ENCODE measurements around the gene ARHGAP10. TPM values are rescaled to one million over a fixed set of nuclear protein-coding genes. Genes with fewer than 3 reads are reported as not detected.

Gene ARHGAP10
- total and polyA plus RNA-seq, 10 of the 15 experiments (the other 5 are each of a cell fraction or from before 2014, with no cell fraction given), result 1.3 to 25.8 (median 17.2) TPM

- ChIA-PET RAD21 (ENCODE audit: unreplicated experiment) (no interaction called here), SMC1A (ENCODE audit: uncharacterized antibody, unreplicated experiment) (interaction anchor here (1.6 to 2.2 kb wide), 2 partner anchors 8 to 9 kb away, joined by 4 to 5 read pairs; no protein-coding TSS in a partner anchor), CTCF (interaction anchor here (0.9 to 1.4 kb wide), 2 partner anchors 9 to 152 kb away, joined by 3 read pairs; no protein-coding TSS in a partner anchor), POLR2A (no interaction called here)
- in situ Hi-C loops (cut with MboI), result no loop called here
- no peaks in the 10 kb centered on the region for H3K27me3 ChIP-seq (replicated peaks in 1 of 2; ENCODE audit: control insufficient read depth in 2 of 2, insufficient read depth in 2 of 2, low read length in 1 of 2)
- no peak overlapping the region for H3K4me2 ChIP-seq (ENCODE audit: control insufficient read depth, insufficient read depth)
- no TSS peak for BruUV-seq (replicated peaks)
- H3K27ac ChIP-seq (ENCODE audit: control insufficient read depth, insufficient read depth), result no peak overlapping the region
- H2AFZ ChIP-seq (ENCODE audit: control insufficient read depth, low read depth, low read length), result no peak overlapping the region
- H3K9ac ChIP-seq (ENCODE audit: control insufficient read depth, insufficient read depth, low read length), result no peak overlapping the region
- H3K36me3 ChIP-seq (ENCODE audit: control insufficient read depth in 2 of 2, insufficient read depth in 2 of 2, low read length in 1 of 2), result peaks cover 4 to 9% of the 10 kb centered on the region in 2 experiments; a peak in 3 of 4 replicates
- no peaks in the 10 kb centered on the region for H3K4me1 ChIP-seq (ENCODE audit: control insufficient read depth, insufficient read depth, low read length)
- no peak overlapping the region for H3K4me3 ChIP-seq
- no peaks in the 10 kb centered on the region for H4K20me1 ChIP-seq (ENCODE audit: control insufficient read depth, insufficient read depth)
- H3K79me2 ChIP-seq (ENCODE audit: control insufficient read depth, insufficient read depth, low read length), result no peaks in the 10 kb centered on the region
- intact Hi-C loops (cut with micrococcal nuclease; ENCODE audit: unreplicated experiment), result no loop called here
- DNase-seq (ENCODE audit: low read depth, low spot score), result no peak
- ATAC-seq, result no peak
- WGBS (ENCODE audit: insufficient coverage, insufficient replicate concordance, low lambda C conversion rate, missing lambda C conversion rate), result 100% methylated on average over 1 of the region's 1 CpG
- no peak for FAIRE-seq
- peaks cover 7% of the 10 kb centered on the region; the same call in 1 of the 3 replicates for H3K9me3 ChIP-seq (replicated peaks; ENCODE audit: control insufficient read depth, insufficient read depth, low read length)
- TF ChIP-seq ELK1 (IDR thresholded peaks at IDR 0.05; ENCODE audit: low read depth, low read length), result no peak
- TF ChIP-seq ATF3 (IDR thresholded peaks at IDR 0.05; ENCODE audit: borderline replicate concordance, extremely low read depth, low read depth, low read length), result no peak
- TF ChIP-seq HDAC6 (IDR thresholded peaks at IDR 0.05; ENCODE audit: unreplicated experiment), result no peak
- no peak for TF ChIP-seq EZH2 (IDR thresholded peaks at IDR 0.05; ENCODE audit: borderline replicate concordance, control insufficient read depth, low read depth, low read length)
- no peak for TF ChIP-seq MXI1 (IDR thresholded peaks at IDR 0.05; ENCODE audit: low read depth, low read length)
- no peak for TF ChIP-seq CUX1 (IDR thresholded peaks at IDR 0.05; ENCODE audit: insufficient replicate concordance, low read depth, low read length)
- no peak for TF ChIP-seq ZBTB4 (CRISPR knock-in tag; IDR thresholded peaks at IDR 0.05)
- TF ChIP-seq NFYB (IDR thresholded peaks at IDR 0.05; ENCODE audit: insufficient read depth, low read depth, low read length), result no peak
- TF ChIP-seq STAT3 (IDR thresholded peaks at IDR 0.05; ENCODE audit: low read depth, low read length), result no peak
- TF ChIP-seq IRF4 (IDR thresholded peaks at IDR 0.05; ENCODE audit: low read depth, low read length), result no peak
These were observed 345.7 kb downstream of the ARHGAP10 start for GRCh38 chr4:148077581-148077980.

All from GM12878 (cell line).